ENCODE results near the gene CHN2. TPM values are rescaled to one million over a fixed set of nuclear protein-coding genes. Genes with fewer than 3 reads are reported as not detected.

The CHN2 gene
- total RNA-seq, 1 donor from 2014 or later: 6.6 TPM

DNA sequence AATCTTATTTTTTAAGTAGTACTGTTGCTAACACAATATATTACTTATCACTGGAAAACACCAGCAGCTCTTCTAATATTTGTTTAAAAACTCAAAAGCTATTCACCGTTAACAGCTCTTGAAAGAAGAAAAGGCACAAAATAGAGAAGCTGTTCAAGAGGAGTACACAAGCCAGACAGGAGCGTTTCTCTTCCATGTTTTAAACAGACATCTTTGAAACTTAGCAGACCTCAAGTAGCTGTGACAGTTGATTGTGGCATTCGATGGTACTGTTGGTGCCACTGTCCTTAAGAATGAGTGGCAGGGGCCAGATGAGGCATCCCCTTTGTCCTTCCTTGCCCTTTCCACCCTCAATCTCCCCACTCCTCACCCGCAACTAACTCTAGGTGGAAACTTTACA is 287.5 kb downstream of the CHN2 start:
- H3K27me3 Mint-ChIP-seq (ENCODE audit: insufficient read depth, low read depth): peaks cover 11% of the 10 kb centered on the region
- no peaks in the 10 kb centered on the region for H3K27me3 ChIP-seq
- H3K27ac Mint-ChIP-seq: no peak overlapping the region
- H3K9ac ChIP-seq: no peak overlapping the region
- no peaks in the 10 kb centered on the region for H3K79me2 ChIP-seq (ENCODE audit: low read depth)
- no peaks in the 10 kb centered on the region for H3K9me3 Mint-ChIP-seq
- no peak overlapping the region for H2AFZ ChIP-seq (replicated peaks)
- peaks cover 32% of the 10 kb centered on the region for H3K4me1 ChIP-seq
- no peak for DNase-seq (ENCODE audit: low spot score)
- no peaks in the 10 kb centered on the region for H3K36me3 Mint-ChIP-seq
- no peaks in the 10 kb centered on the region for H3K9me3 ChIP-seq (ENCODE audit: low read depth)
- H3K27ac ChIP-seq: no peak overlapping the region
- peaks cover 8% of the 10 kb centered on the region for H3F3A ChIP-seq (ENCODE audit: low read depth)
- no peaks in the 10 kb centered on the region for H4K20me1 ChIP-seq (ENCODE audit: low read depth)
- no peaks in the 10 kb centered on the region for H3K36me3 ChIP-seq
- H3K4me2 ChIP-seq: no peak overlapping the region
- no peak overlapping the region for H3K4me3 Mint-ChIP-seq
- H3K4me3 ChIP-seq: no peak overlapping the region
- peaks cover 71% of the 10 kb centered on the region for H3K4me1 Mint-ChIP-seq
- TF ChIP-seq EZH2phosphoT487 (IDR thresholded peaks at IDR 0.05): no peak
- TF ChIP-seq EZH2 (IDR thresholded peaks at IDR 0.05): no peak
- TF ChIP-seq, protein P1, sequence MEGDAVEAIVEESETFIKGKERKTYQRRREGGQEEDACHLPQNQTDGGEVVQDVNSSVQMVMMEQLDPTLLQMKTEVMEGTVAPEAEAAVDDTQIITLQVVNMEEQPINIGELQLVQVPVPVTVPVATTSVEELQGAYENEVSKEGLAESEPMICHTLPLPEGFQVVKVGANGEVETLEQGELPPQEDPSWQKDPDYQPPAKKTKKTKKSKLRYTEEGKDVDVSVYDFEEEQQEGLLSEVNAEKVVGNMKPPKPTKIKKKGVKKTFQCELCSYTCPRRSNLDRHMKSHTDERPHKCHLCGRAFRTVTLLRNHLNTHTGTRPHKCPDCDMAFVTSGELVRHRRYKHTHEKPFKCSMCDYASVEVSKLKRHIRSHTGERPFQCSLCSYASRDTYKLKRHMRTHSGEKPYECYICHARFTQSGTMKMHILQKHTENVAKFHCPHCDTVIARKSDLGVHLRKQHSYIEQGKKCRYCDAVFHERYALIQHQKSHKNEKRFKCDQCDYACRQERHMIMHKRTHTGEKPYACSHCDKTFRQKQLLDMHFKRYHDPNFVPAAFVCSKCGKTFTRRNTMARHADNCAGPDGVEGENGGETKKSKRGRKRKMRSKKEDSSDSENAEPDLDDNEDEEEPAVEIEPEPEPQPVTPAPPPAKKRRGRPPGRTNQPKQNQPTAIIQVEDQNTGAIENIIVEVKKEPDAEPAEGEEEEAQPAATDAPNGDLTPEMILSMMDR (IDR thresholded peaks at IDR 0.05): no peak

DNA sequence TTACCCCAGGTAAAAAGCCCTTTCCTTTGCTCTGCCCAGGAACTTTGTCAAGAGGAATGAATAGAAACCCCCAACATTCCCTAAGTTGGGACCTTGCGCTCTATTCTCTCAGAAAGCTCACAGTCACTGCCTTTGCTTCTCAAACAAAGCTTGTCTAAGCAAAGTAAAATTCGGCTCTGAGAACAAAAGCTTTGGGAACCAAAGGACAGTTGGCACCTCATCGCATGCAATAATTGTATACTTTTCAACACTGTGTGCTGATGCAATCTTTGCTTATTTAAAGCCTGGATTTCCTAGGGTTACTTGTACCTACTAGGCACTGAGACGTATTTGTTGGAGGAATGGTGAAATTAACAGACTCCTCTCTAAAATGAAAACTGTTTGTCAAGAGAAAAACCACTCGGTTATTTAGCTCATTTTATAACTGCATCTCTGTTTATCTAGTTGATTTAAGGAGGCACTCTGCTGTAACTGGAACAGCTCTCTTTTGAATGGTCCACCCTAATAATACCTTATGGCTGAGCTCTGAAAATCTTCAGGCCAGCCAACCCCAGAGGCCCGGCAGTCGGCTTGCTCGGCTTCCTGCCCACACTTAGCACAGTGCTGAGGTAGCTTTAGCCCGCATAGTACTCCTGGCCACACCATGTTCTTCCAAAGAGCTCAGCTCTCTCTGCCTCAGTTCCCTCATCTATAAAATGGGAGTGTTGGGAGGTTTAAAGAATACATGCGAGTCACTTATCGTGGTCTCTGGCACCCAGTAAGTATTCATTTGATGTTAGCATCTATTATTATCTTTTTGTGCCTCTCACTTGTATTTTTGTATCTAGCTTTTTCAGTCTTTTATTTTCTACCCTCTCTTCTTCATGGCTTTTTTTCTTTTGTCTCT is 288.9 kb downstream of the CHN2 start:
- TF ChIP-seq EZH2phosphoT487 (IDR thresholded peaks at IDR 0.05) (no peak), EZH2 (IDR thresholded peaks at IDR 0.05) (no peak)
- TF ChIP-seq, protein P1 (IDR thresholded peaks at IDR 0.05): no peak
- peaks cover 8% of the 10 kb centered on the region for H3F3A ChIP-seq (ENCODE audit: low read depth)
- peaks cover 32% of the 10 kb centered on the region for H3K4me1 ChIP-seq
- no peaks in the 10 kb centered on the region for H4K20me1 ChIP-seq (ENCODE audit: low read depth)
- H2AFZ ChIP-seq (replicated peaks): no peak overlapping the region
- H3K27me3 ChIP-seq: no peaks in the 10 kb centered on the region
- Mint-ChIP-seq H3K27me3 (ENCODE audit: insufficient read depth, low read depth) (peaks cover 14% of the 10 kb centered on the region), H3K4me1 (peaks cover 68% of the 10 kb centered on the region), H3K27ac (no peak overlapping the region), H3K4me3 (no peak overlapping the region), H3K9me3 (no peaks in the 10 kb centered on the region), H3K36me3 (no peaks in the 10 kb centered on the region)
- DNase-seq (ENCODE audit: low spot score): no peak
- H3K79me2 ChIP-seq (ENCODE audit: low read depth): no peaks in the 10 kb centered on the region
- H3K36me3 ChIP-seq: no peaks in the 10 kb centered on the region
- H3K4me3 ChIP-seq: no peak overlapping the region
- H3K9me3 ChIP-seq (ENCODE audit: low read depth): no peaks in the 10 kb centered on the region
- H3K4me2 ChIP-seq: no peak overlapping the region
- no peak overlapping the region for H3K27ac ChIP-seq
- H3K9ac ChIP-seq: no peak overlapping the region

DNA sequence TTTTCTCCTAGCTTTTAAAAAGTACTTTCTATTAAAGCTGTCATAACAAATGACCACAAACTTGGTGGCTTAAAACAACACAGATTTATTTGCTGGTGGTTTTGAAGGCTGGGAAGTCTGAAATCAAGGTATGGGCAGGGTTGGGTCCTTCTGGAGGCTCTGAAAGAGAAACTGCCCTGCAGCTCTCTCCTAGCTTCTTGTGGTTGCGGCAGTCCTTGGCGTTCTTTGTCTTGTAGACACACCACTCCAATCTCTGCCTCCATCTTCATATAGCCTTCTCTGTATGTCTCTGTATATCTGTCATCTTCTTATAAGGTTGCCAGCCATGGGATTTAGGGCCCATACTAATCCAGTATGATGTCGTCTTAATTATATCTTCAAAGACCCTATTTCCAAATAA is 289.7 kb downstream of the CHN2 start:
- DNase-seq (ENCODE audit: low spot score): no peak
- Mint-ChIP-seq H3K9me3 (no peaks in the 10 kb centered on the region), H3K27me3 (ENCODE audit: insufficient read depth, low read depth) (peaks cover 16% of the 10 kb centered on the region), H3K4me3 (no peak overlapping the region), H3K36me3 (no peaks in the 10 kb centered on the region), H3K27ac (no peak overlapping the region), H3K4me1 (peaks cover 59% of the 10 kb centered on the region)
- no peaks in the 10 kb centered on the region for H3K36me3 ChIP-seq
- TF ChIP-seq EZH2phosphoT487 (IDR thresholded peaks at IDR 0.05) (no peak), EZH2 (IDR thresholded peaks at IDR 0.05) (no peak)
- TF ChIP-seq, protein P1 (IDR thresholded peaks at IDR 0.05): no peak
- no peaks in the 10 kb centered on the region for H3K27me3 ChIP-seq
- no peaks in the 10 kb centered on the region for H4K20me1 ChIP-seq (ENCODE audit: low read depth)
- H2AFZ ChIP-seq (replicated peaks): no peak overlapping the region
- no peak overlapping the region for H3K4me3 ChIP-seq
- H3K27ac ChIP-seq: no peak overlapping the region
- peaks cover 28% of the 10 kb centered on the region for H3K4me1 ChIP-seq
- H3F3A ChIP-seq (ENCODE audit: low read depth): peaks cover 8% of the 10 kb centered on the region
- no peaks in the 10 kb centered on the region for H3K9me3 ChIP-seq (ENCODE audit: low read depth)
- H3K79me2 ChIP-seq (ENCODE audit: low read depth): no peaks in the 10 kb centered on the region
- no peak overlapping the region for H3K4me2 ChIP-seq
- H3K9ac ChIP-seq: no peak overlapping the region
